OCI-LY3 (cell line): ENCODE data around the gene SCFD1.
"Not testable (repeated sequence)": the region's sequence is repeated elsewhere in the genome, so short reads cannot be mapped to it uniquely, and the experiment has no call there.

Experiments
- H2AFZ ChIP-seq: fragments of 200-600, 300-600 bp; shearing (Covaris generic); 2 replicates; pipeline ENCODE4 v1.6.0; 2014; ENCODE audit warnings: antibody characterized with exemption, low read depth, low read length
- H3K27ac ChIP-seq: fragments of 200-600, 300-600 bp; sonication (generic); 2 replicates; pipeline ENCODE4 v1.5.1; 2014; ENCODE audit warnings: mild to moderate bottlenecking, low read length, moderate library complexity, mixed read lengths
- H3K27me3 ChIP-seq: fragments of 200-600, 300-600 bp; sonication (generic); 2 replicates; pipeline ENCODE4 v1.6.1; 2014; ENCODE audit warnings: low read depth, low read length, mixed read lengths
- H3K36me3 ChIP-seq: fragments of 200-600, 300-600 bp; sonication (generic); replicated peaks from 2 replicates; pipeline ENCODE3; 2014; ENCODE audit warnings: low read depth, low read length, mixed read lengths
- H3K4me1 ChIP-seq: fragments of 300-600, 200-600 bp; sonication (generic); 2 replicates; pipeline ENCODE4 v1.6.1; 2014; ENCODE audit warnings: low read length, mixed read lengths
- H3K4me2 ChIP-seq: fragments of 200-600, 300-600 bp; sonication (generic); 2 replicates; pipeline ENCODE4 v1.6.1; 2014; ENCODE audit warnings: low read length, mixed read lengths
- H3K4me3 ChIP-seq: fragments of 300-600, 200-600 bp; sonication (generic); 2 replicates; pipeline ENCODE4 v1.5.1; 2014; ENCODE audit warnings: antibody characterized with exemption, mild to moderate bottlenecking, low read length, moderate library complexity
- H3K79me2 ChIP-seq: fragments of 300-600, 200-600 bp; shearing (Covaris generic); 2 replicates; pipeline ENCODE4 v1.6.1; 2014; ENCODE audit warnings: mild to moderate bottlenecking, low read length, mixed read lengths
- H3K9ac ChIP-seq: fragments of 300-600, 200-600 bp; shearing (Covaris generic); 2 replicates; pipeline ENCODE4 v1.6.0; 2014; ENCODE audit warnings: mild to moderate bottlenecking, low read length, moderate library complexity
- H3K9me3 ChIP-seq: fragments of 200-600, 300-600 bp; shearing (Covaris generic); 2 replicates; pipeline ENCODE4 v1.6.1; 2014; ENCODE audit warnings: low read length, mixed read lengths; ENCODE audit not compliant: insufficient read depth
- H4K20me1 ChIP-seq: fragments of 200-600, 300-600 bp; sonication (generic); 2 replicates; pipeline ENCODE4 v1.6.1; 2016; ENCODE audit warnings: low read length, mixed read lengths; ENCODE audit not compliant: insufficient read depth
- EZH2phosphoT487 ChIP-seq: fragments of 200-600 bp; shearing (Covaris generic); IDR thresholded peaks from 2 replicates; pipeline ENCODE4 v1.6.1; 2018; ENCODE audit warnings: antibody characterized with exemption, mixed run types, low read depth
- TF ChIP-seq, protein P1 (sequence below): fragments of 200-600, 300-600 bp; sonication (generic); IDR thresholded peaks from 2 replicates; pipeline ENCODE4 v1.5.1; 2014; ENCODE audit warnings: antibody characterized with exemption, low read length, low read depth

SCFD1 gene

DNA sequence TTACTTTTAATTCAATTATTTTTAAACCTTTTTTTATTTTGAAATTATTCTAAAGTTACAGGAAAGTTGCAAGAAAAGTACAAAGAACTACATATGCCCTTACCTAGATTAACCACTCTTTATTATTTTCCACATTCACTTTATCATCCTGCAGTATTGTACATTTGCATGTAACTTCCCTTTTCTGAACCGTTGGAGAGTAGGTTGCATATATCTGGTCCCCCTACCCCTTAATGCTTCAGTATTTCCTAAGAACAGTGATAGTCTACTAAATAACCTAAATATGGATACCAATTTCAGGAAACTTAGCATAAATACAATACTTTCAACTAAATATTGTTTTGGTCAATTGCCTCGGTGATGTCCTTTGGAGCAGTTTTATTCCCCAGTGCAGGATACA lies 48.2 kb upstream of the SCFD1 start:
- Histone ChIP-seq H4K20me1 (peaks cover 93% of the 10 kb centered on the region), H3K9me3 (no peaks in the 10 kb centered on the region), H3K4me1 (no peaks in the 10 kb centered on the region)

DNA sequence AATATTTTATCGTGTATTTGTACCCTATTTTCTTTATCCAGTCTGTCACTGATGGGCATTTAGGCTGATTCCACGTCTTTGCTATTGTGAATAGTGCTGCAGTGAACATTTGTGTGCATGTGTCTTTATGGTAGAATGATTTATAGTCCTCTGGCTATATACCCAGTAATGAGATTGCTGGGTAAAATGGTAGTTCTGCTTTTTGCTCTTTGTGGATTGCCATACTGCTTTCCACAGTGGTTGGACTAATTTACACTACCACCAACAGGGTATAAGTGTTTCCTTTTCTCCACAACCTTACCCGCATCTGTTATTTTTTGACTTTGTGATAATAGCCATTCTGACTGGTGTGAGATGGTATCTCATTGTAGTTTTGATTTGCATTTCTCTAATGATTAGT lies 47.3 kb upstream of the SCFD1 start:
- not testable (repeated sequence) for H3K4me2 ChIP-seq, H3K9me3 ChIP-seq, H3K36me3 ChIP-seq, H3K27me3 ChIP-seq, H3K4me3 ChIP-seq, H3K4me1 ChIP-seq, H3K27ac ChIP-seq, H2AFZ ChIP-seq, H3K9ac ChIP-seq
- Histone ChIP-seq H3K79me2 (peaks cover 100% of the 10 kb centered on the region), H4K20me1 (peaks cover 88% of the 10 kb centered on the region)

More for the DNA sequence above, 48.2 kb upstream of the SCFD1 start:
- TF ChIP-seq, protein P1, sequence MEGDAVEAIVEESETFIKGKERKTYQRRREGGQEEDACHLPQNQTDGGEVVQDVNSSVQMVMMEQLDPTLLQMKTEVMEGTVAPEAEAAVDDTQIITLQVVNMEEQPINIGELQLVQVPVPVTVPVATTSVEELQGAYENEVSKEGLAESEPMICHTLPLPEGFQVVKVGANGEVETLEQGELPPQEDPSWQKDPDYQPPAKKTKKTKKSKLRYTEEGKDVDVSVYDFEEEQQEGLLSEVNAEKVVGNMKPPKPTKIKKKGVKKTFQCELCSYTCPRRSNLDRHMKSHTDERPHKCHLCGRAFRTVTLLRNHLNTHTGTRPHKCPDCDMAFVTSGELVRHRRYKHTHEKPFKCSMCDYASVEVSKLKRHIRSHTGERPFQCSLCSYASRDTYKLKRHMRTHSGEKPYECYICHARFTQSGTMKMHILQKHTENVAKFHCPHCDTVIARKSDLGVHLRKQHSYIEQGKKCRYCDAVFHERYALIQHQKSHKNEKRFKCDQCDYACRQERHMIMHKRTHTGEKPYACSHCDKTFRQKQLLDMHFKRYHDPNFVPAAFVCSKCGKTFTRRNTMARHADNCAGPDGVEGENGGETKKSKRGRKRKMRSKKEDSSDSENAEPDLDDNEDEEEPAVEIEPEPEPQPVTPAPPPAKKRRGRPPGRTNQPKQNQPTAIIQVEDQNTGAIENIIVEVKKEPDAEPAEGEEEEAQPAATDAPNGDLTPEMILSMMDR, result no peak
- no peak for TF ChIP-seq EZH2phosphoT487
- no peak overlapping the region for H3K4me2 ChIP-seq
- H2AFZ ChIP-seq, result no peak overlapping the region
- no peak overlapping the region for H3K9ac ChIP-seq
- H3K79me2 ChIP-seq, result peaks cover 100% of the 10 kb centered on the region
- peaks cover 9% of the 10 kb centered on the region for H3K36me3 ChIP-seq
- no peak overlapping the region for H3K4me3 ChIP-seq
- no peak overlapping the region for H3K27ac ChIP-seq
- no peaks in the 10 kb centered on the region for H3K27me3 ChIP-seq

DNA sequence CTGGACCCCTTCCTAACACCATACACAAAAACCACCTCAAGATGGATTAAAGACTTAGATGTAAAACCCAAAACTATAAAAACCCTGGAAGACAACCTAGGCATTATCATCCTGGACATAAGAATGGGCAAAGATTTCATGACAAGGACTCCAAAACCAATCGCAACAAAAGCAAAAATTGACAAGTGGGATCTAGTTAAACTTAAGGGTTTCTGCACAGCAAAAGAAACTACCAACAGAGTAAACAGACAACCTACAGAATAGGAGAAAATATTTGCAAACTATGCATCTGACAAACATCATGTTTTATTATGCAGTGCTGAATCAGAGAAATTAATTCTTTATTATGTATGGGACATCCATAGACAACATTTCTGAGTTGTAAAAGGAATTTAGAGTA lies 45.8 kb upstream of the SCFD1 start:
- not testable (repeated sequence) for H3K36me3 ChIP-seq, H2AFZ ChIP-seq

DNA sequence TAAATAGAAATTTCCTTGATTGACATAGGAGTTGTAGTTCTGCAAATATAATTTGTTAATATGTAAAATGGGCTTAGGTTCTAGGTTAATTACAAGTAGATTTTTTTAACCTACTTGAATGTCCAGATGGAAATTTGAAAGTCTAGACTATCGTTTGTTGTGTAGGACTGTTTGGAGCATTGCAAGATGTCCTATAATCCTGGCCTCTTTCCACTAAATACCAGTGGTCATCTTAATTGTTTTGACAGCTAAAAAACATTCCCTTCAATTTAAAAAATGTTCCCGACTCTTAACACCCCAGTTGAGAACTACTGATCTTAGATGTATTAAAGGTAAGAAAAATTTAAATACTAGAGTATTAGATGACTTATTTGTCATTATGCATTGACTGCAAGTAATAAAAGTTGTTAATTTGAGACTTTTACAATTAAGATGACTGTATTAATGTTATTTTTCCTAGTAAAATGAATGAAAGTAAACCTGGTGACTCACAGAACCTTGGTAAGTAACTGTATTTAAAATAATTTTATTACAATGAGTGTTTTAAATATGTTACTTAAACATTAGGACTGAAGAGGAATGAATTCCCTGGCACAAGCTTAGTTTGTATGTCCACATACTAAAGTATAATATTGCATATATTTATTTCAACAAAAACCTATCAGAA lies 41.4 kb upstream of the SCFD1 start:
- Histone ChIP-seq H3K4me1 (no peaks in the 10 kb centered on the region), H3K27me3 (no peaks in the 10 kb centered on the region), H3K4me2 (no peak overlapping the region), H2AFZ (no peak overlapping the region), H3K36me3 (peaks cover 32% of the 10 kb centered on the region), H3K27ac (no peak overlapping the region), H3K9ac (no peak overlapping the region), H4K20me1 (peaks cover 59% of the 10 kb centered on the region), H3K4me3 (no peak overlapping the region), H3K9me3 (no peaks in the 10 kb centered on the region), H3K79me2 (peaks cover 100% of the 10 kb centered on the region)
- no peak for TF ChIP-seq EZH2phosphoT487
- TF ChIP-seq, protein P1, result no peak

More for the DNA sequence above, 45.8 kb upstream of the SCFD1 start:
- H3K27me3 ChIP-seq, H3K27ac ChIP-seq, H3K9me3 ChIP-seq, H3K4me2 ChIP-seq, H3K9ac ChIP-seq, H3K4me3 ChIP-seq, H3K4me1 ChIP-seq: not testable (repeated sequence)
- peaks cover 76% of the 10 kb centered on the region for H4K20me1 ChIP-seq
- H3K79me2 ChIP-seq, result peaks cover 100% of the 10 kb centered on the region

DNA sequence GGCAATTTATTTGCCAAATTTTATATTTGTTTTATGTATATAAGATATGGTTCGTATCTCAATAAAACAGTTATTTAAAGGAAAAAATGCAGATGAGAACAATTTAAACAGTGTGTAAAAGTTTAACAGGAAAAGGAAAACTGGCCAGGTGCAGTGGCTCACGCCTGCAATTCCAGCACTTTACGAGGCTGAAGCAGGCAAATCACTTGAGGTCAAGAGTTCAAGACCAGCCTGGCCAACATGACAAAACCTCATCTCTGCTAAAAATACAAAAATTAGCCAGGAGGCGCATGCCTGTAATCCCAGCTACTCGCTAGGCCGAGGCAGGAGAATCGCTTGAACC lies 40.9 kb upstream of the SCFD1 start:
- Histone ChIP-seq H3K9me3 (no peaks in the 10 kb centered on the region), H3K9ac (no peak overlapping the region), H3K4me3 (no peak overlapping the region), H3K4me1 (no peaks in the 10 kb centered on the region), H3K4me2 (no peak overlapping the region), H3K36me3 (peaks cover 32% of the 10 kb centered on the region), H3K79me2 (peaks cover 100% of the 10 kb centered on the region), H3K27me3 (no peaks in the 10 kb centered on the region), H2AFZ (no peak overlapping the region), H3K27ac (no peak overlapping the region), H4K20me1 (peaks cover 59% of the 10 kb centered on the region)
- TF ChIP-seq, protein P1, result no peak
- TF ChIP-seq EZH2phosphoT487, result no peak
